HFF-Myc (cell line): ENCODE measurements around the gene IL22RA2.

Experiments
- DNase-seq: peaks from one replicate; pipeline ENCODE4 v3.0.0-alpha.2; 2011; ENCODE audit warnings: low read depth; ENCODE audit errors: extremely low read depth
- H3K4me3 ChIP-seq: replicated peaks from 2 replicates; pipeline ENCODE4 v1.5.1; 2011; ENCODE audit warnings: low read depth, mild to moderate bottlenecking, control low read depth, low read length
- TF ChIP-seq, protein P1 (sequence below): IDR thresholded peaks from 2 replicates; pipeline ENCODE4 v1.5.1; 2012; ENCODE audit warnings: mild to moderate bottlenecking, low read depth, low read length, control low read depth; ENCODE audit errors: missing control alignments

Gene IL22RA2, protein sequence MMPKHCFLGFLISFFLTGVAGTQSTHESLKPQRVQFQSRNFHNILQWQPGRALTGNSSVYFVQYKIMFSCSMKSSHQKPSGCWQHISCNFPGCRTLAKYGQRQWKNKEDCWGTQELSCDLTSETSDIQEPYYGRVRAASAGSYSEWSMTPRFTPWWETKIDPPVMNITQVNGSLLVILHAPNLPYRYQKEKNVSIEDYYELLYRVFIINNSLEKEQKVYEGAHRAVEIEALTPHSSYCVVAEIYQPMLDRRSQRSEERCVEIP

DNA sequence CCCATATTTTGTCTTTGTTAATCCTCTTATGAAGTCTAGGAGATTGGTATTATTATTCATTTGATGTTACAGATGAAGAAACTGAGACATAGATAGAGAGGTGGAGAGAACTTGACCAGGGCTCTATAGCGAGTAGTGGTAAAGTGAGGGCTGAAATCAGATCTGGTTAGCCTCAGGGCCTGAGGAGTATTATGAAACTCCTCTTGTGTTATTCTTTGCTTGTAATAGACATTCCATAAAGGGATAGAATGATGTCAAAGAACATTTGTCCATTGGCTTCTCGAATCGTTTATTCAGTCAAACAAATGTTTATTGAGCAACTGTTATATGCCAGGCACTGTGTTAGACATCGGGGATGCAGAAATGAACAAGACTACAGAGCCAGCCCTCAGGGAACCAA, at the start of gene IL22RA2:
TSS of gene IL22RA2 (minus strand) at position 144 of the 400 bp plus-strand sequence. CDS start 11,895 bp downstream, outside the sequence.
- no peak for DNase-seq
- no peak within 1 kb of the TSS for H3K4me3 ChIP-seq
- TF ChIP-seq, protein P1, sequence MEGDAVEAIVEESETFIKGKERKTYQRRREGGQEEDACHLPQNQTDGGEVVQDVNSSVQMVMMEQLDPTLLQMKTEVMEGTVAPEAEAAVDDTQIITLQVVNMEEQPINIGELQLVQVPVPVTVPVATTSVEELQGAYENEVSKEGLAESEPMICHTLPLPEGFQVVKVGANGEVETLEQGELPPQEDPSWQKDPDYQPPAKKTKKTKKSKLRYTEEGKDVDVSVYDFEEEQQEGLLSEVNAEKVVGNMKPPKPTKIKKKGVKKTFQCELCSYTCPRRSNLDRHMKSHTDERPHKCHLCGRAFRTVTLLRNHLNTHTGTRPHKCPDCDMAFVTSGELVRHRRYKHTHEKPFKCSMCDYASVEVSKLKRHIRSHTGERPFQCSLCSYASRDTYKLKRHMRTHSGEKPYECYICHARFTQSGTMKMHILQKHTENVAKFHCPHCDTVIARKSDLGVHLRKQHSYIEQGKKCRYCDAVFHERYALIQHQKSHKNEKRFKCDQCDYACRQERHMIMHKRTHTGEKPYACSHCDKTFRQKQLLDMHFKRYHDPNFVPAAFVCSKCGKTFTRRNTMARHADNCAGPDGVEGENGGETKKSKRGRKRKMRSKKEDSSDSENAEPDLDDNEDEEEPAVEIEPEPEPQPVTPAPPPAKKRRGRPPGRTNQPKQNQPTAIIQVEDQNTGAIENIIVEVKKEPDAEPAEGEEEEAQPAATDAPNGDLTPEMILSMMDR: no peak

DNA sequence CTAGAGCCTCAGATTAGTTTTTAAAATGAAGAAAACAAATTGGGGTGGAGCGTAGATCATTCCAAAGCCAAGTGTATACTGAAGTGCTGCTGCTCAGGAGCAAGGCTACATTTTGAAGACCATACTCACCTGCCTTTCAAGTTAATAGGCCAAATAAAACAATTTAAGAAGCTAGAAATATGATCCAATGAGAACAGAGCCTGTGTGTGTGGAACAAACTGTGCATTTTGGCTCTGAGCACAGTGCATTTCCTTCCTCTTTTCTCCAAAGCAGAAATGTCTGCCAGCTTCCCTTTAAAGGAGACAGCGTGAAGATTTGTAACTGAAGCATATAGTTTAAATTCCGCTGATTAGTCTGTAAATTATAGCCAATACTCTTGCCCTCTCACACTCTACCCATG, 48.9 kb upstream of the IL22RA2 start:
- H3K4me3 ChIP-seq: no peak overlapping the region
- no peak for DNase-seq
- TF ChIP-seq, protein P1: no peak

DNA sequence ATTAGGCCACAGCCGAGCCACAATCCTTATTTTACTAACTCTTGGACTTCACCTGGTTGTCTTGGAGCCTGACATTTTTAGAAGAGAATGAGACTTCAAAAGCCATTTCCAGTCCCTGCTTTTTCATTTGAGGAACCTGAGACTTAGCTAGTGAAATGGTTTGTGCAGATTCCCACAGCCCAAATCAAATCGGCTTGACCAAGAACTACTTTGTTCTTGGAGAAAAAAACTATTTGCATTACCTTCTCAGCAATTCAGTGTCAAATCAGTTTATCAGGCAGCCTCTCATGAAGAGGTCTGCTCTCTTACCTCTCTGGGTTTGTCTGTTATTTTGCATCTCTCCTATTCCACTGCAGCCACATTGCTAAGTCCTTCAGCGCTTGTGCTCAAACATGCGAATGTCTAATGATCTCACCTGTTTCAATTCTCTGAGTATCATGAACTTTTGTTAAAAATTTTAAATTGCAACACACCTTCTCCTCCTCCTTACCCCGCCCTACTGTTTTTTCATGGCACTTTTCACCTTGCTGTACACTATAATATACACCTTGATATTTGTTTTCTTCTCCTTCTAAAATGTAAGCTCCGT, 46.3 kb upstream of the IL22RA2 start:
- TF ChIP-seq, protein P1: no peak
- no peak for DNase-seq
- peak overlapping the region; percentile 65 for H3K4me3 ChIP-seq

DNA sequence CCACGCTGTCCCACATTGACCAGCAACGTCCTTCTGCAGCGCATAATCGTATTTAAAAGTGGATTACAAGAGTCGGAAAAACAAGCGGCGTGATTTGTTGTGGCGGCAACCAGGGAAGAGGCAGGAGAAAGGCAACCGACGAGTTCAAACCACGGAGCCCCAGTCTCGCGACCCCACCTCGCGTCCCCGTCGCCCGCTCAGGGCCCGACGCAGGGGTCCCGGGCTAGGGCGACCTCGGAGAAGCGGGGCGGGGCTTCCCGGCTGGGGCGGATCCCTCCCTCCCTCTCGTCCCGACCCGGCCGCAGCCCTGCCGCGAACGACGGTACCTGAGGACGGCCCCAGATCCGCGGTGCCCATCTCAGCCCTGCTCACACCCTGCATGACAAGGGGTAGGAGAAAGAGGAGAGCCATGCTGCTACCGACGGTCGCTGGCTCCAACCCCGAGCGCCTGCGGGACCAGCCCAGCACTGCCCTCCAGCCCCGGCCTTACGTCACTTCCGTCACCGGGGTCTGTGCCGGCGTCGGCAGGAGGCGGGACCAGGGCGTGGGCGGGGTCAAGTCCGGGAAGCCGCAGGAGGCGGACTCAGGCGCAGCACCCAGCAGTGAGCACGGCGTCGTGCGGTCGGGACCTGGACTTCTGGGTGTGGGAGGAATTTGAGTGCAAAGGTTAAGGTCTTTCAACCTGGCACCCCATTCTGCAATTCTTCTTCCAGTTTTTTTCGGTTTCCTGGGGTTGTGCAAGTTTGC, 45.6 kb upstream of the IL22RA2 start, which contains the start of gene IFNGR1:
TSS of gene IFNGR1 (minus strand) at position 469 of the 747 bp plus-strand sequence. CDS start at position 411, 58 bp downstream.
- peak within 1 kb of the TSS; percentile 65 for H3K4me3 ChIP-seq
- DNase-seq: no peak
- TF ChIP-seq, protein P1: no peak

DNA sequence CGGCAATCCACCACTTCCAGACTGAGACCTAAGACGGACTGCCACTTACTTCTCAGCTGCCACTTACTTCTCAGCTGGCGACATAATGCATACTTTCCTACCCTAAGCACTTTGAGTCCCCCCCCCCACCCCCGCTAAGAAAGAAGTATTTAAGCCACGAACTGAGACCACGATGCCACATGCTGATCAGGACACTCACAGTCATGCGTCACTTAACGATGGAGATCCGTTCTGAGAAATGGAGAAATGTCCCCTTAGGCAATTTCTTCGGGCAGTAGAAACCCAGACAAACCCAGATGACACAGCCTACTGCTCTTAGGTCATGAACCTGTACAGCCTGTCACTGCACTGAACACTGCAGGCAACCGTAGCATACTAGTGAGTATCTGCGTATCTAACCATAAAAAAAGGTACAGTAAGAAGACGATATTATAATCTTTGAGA, 45.1 kb upstream of the IL22RA2 start:
- TF ChIP-seq, protein P1: no peak
- peak overlapping the region; percentile 65 for H3K4me3 ChIP-seq
- no peak for DNase-seq

DNA sequence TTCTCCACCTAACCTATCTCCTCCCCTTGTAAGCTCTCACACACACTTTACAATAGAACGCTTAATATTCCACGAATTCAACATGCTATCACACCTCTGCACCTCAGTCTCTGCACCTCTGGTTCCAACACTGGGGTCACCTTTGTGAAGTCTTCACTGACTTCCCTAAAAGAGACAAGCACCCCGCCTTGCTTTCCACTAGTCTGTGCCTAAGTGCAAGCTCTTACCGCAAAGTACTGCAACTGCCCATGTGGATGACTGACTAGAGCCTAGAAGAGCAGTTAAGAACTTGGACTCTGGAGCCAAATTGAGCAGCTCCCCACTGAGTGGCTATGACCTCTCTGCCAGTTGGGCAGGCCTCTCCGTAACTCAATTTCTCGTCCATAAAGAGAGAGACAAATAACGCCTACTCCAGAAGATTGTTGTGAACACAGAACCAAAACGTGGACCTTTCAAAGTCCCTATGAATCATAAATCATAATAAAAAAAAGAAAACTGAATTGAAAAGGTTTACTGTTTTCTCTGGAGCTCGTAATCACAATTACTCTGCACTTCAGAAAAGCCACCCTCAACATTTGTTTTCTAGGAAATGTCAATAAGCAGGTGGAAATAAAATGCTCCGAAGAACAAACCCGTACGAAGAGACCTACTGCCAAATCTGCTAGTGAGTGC, 44.5 kb upstream of the IL22RA2 start:
- peak overlapping the region; percentile 65 for H3K4me3 ChIP-seq
- DNase-seq: no peak
- TF ChIP-seq, protein P1: no peak
